CD4-positive, alpha-beta T cell treated with Interleukin-4 for 1 hour (primary cell): ENCODE measurements around the gene LCN2.
"Not testable (repeated sequence)": the region's sequence is repeated elsewhere in the genome, so short reads cannot be mapped to it uniquely, and the experiment has no call there.

ENCODE experiments used
- DNase-seq, 2 donors: peaks; one replicate each; pipeline ENCODE4 v3.0.0-alpha.2; 2020 to 2022

Gene LCN2

DNA sequence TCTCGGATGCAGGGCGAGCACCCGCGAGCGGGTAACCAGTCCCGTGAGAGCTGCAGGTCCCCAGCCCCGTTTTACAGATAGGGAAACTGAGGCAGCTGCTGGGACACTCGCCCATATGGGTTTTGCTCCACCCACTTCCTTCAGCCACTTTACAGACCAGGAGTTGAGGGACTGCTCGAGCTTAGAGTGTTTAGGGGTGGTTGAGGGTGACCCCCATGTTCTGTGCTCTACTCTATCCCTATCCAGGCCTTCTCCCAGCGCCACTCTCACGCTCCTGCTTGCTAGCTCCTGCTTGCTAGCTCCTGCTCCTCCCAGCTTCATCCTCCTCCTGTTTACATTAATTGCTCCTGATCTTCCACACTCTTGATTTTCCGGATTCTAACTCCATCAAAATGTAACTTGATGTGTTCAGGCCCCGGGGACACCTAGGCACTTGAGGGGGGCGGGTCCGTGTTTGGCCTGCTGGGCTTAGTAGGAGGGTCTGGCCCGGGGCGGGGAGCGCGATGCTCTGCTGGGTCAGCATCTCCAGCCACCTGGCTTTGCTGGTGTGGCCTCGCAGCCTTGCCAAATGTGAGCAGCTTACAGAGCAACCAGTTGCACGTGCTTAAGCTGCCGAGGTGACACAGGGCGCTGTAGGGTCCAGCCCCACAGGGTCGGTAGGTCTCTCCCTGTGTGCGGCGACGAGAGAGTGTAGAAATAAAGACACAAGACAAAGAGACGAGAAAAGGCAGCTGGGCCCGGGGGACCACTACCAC lies 20.2 kb upstream of the LCN2 start:
- DNase-seq, result no peak

DNA sequence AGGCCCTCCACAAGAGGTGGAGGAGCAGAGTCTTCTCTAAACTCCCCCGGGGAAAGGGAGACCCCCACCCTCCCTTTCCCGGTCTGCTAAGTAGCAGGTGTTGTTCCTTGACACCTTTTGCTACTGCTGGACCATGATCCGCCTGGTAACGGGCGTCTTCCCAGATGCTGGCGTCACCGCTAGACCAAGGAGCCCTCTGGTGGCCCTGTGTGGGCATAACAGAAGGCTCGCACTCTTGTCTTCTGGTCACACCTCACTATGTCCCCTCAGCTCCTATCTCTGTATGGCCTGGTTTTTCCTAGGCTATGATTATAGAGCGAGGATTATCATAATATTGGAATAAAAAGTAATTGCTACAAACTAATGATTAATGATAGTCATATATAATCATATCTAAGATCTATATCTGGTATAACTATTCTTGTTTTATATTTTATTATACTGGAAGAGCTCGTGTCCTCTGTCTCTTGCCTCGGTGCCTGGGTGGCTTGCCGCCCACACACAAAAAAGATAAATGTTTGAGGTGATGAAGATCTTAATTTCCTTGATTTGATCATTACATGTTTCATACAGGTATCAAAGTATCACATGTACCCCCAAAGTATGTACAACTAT lies 19.2 kb upstream of the LCN2 start:
- peak; percentile 64 to 65 for DNase-seq

DNA sequence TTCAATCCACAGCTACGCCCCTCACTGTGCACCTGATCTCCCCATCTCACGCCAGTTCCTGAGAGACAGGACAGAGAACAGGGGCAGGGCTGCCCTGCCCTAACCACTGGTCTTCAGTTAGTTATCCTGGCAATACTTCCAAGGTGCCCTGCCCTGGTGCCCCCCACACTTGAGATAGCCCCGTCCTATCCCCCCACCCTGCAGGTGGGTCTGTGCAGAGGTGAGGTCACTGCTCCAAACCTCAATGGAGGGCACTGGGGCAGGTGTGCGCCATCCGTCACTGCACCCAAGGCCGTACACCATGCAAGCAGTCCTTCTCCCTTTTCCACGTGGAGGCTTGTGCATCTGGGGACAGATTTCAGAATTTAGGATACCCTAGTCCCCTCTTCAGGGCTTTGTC lies 18.6 kb upstream of the LCN2 start:
- not testable (repeated sequence) for DNase-seq

GRCh38 chr9:128131346-128131745 lies 17.9 kb upstream of the LCN2 start:
- not testable (repeated sequence) for DNase-seq

DNA sequence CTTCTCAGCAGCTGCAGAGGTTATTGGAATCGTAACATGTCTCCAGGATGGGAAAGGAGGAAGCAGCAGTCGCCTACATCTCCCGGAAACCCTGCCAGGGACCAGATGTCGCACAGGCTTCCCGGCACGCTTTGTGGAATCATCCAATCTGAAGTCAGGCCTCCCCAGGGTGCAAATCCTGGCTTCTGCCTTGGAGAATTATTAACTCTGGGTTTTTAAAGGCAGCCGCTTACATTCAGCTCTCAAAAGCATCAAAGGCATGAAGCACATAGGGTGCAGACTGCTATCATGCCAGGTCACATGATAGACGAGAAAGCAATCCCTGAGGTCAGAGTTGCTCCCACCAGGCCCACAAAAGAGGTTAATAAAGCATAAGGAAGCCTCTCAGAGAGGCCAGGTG lies 17.1 kb upstream of the LCN2 start:
- not testable (repeated sequence) for DNase-seq

DNA sequence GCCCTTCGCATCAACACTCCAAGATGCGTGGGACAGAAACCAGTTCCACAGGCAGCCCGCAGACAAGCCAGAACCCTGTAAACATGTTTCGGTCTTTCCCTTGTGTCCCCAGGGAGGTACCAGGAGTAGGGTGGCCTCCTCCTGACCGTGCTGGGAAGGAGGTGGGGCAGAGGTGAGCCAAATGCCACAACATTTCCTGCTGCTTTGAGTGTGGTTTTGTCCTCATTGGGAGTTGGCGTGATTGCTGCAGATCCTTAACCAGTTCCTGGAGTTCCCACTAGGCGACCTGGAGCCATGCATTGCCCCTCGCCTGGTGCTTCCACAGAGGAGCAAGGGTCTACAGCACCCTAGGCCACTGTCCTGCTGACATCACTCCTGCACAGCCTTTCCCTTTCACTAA lies 13.7 kb upstream of the LCN2 start:
- DNase-seq, result not testable (repeated sequence)

DNA sequence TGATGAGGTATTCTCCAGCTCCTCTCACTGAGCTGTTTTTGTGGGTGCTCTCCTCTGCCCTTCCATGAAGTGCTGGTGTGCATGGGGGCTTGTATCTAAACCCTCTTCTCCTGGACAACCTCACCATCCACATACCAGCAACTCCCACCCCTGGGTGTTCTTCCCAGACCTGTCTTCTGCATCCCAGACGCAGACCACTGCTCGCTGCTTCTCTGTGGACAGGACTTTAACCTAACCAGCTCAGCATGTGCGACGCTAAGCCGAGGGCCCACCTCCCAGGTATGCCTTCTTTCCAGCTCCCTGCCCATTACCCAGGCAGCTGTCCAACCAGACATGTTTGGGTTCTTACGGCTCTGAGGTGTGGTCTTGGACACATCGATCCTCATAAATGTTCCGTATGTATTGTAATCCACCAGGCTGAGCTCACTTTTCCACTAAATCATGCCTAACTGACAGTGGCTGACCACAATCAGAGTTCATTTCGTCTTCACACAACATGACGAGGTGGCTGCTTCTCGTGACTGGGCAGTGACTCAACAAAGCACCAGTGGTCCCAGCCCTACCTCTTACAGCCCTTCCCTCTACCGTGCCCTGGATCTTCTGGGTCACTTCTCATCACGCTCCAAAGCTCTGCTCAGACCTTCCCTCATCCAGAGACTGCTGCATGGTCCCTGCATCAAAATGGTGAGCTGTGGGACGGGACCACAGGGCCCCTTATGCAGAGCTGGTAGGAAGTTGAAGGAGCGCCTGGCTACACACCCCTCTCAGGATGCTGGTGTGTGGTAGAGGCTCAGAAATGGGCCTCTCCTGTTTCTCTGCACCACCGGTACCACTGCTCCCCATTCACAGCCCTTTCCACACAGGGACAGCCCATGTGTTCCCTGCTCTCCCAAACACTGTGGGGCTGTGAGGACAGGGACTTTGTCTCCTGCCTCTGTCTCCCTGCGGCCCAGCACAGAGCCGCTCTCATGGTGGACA lies 12.1 kb upstream of the LCN2 start:
- DNase-seq, result no peak

DNA sequence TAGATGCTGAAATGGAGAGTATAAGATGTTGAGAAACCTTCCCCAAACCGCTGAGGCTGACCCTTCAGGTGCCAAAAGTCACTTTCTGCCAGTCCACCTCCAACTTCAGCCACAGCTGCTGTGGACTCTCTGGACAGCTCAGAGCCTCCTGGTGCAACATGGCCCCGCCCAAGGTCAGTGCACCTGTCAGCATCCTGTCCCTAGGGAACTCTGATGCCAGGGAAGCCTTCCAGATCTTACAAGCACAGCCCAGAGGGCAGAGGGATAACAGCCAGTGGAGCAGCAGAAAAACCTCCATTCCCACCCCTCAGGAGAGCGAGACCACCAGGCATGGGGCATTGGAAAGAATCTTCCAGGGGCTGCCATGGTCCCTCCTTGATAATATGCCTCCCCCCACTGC lies 11.3 kb upstream of the LCN2 start:
- no peak for DNase-seq

- DNase-seq, result no peak
Observed at GRCh38 chr9:128139621-128140020, 9.6 kb upstream of the LCN2 start.

GRCh38 chr9:128141604-128142003 lies 7.6 kb upstream of the LCN2 start:
- DNase-seq, result no peak

GRCh38 chr9:128142061-128142460 lies 7.2 kb upstream of the LCN2 start:
- DNase-seq, result no peak

DNA sequence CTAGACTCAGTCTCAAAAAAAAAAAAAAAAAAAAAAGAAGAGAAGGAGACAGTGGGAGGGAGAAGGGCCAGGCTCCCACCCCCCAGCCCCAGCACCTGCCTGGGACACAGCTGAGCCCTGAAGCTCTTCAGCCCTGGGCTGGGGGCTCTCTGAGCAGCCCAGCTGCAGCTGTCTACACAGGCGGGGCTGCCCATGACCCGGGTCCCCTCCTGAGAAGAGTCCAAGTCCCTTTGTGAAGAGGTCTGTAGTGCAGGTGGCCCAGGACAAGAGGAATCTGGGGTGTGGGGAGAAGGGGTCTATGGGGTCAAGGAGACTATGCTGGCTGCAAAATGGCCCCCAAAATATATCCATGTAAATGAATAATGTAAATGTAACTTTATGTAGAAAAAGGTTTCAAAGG lies 6.7 kb upstream of the LCN2 start:
- no peak for DNase-seq

GRCh38 chr9:128143525-128144238 lies 5.6 kb upstream of the LCN2 start:
- DNase-seq, result no peak

DNA sequence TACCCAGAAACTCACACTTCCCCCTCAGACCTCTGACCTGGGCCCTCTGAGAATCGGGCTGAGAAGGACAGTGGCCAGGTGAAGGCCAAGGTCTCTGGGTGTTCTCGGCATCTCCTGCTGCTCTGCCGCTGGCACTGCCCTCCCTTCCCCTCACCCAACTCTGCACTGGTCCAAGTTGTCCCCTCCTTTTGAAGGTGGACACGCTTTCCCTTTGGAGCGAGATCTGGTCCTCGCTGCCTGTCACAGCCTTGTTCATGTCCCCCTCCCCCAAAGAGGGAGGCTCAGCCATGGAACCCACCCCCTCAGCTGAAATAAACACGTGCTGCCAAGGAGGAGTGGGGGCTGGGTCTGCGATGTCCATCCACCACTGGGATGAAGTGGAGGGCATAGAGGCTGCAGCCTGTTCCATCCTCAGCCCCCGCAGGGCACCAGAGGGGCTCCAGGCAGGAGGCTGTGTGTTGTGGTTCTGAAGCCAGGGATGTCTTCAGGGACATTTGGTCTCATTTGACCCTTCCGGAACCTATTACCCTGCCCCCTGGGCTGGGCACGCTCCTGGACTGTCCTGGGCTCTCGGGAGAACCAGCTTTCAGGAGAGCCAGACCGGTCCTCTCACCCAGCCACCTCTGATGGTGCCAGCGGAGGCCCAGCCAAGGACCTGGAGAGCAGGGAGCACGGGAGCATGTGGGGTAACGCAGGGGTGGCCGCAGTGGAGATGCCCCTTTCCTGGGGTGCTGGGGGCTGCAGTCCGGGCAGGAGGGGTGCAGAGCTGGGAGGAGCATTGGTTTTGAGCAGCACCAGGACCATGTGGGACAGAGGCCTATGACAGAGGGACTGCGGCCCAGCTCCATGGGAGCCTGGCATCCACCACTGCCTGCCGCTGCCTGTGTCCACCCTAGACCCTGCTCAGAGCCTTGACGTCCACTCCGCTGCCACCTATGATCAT lies 4.7 kb upstream of the LCN2 start:
- DNase-seq, result no peak

- no peak for DNase-seq
Observed at GRCh38 chr9:128145536-128145935, 3.7 kb upstream of the LCN2 start.

DNA sequence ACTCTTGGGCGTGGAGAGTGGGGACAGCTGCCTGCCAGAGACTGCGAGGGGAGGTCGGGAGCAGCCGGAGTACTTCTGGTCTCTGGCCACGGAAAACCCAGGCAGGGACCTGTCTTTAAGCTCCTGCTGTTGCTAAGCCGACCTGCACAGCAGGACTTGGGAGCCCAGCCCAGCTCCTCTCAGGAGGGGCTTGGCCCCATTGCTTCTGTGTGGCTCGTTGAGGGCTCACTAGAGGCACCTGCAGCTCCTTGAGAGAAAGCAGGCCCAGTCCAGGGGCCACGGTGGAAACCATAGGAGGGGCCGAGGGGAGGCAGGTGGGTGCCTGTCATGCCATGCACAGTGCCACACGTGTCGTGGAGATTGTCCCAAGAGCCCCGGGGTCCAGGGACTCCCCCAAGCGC lies 3.3 kb upstream of the LCN2 start:
- DNase-seq, result no peak

DNA sequence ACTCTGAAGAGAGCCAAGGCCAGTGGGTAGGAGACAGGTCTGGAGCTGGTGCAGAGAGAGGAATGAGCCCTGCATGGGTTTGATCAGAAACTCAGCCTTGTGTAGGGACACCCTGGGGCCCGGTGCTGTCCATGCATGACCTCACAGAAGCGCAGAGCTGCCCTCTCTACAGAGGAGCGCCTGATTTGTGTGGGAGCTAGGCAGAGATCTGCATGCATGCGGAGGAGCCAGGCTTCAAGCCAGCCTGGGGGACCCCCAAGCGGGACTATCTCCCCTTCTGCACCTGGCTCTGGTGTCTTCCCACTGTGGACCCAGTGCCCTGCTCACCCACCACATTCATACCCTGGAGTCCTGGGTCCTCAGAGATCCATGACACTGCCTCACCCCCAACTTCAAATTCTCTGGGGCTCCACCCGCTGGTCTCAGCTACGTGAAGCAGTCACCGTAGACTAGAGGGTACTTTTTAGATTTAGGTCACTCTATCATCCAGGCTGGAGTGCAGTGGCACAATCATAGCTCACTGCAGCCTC lies 2.6 kb upstream of the LCN2 start:
- no peak for DNase-seq

DNA sequence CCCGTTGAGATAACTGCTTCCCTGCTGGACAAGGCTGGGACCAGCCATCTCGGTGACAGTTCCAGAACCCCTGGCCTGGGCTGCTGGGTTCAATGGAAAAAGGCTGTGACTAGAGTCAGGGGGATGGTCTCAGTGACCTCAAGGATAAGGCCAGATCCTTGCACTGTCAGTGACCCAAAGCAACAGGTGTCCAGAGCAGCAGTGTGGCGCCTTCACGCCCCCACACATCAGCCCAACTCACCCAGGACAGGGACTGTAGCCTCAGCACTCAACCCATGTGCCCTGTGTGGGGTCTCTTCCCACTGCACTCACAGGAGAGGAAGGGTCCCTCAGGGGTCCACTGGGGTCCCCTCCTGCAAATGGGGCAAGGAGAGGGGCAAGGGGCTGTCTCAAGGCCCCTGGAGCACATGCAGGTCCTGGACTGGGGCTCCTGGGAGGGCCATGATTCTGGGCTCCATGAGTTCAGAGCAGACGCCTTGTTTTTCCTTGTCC lies 698 bp upstream of the LCN2 start:
- no peak for DNase-seq

DNA sequence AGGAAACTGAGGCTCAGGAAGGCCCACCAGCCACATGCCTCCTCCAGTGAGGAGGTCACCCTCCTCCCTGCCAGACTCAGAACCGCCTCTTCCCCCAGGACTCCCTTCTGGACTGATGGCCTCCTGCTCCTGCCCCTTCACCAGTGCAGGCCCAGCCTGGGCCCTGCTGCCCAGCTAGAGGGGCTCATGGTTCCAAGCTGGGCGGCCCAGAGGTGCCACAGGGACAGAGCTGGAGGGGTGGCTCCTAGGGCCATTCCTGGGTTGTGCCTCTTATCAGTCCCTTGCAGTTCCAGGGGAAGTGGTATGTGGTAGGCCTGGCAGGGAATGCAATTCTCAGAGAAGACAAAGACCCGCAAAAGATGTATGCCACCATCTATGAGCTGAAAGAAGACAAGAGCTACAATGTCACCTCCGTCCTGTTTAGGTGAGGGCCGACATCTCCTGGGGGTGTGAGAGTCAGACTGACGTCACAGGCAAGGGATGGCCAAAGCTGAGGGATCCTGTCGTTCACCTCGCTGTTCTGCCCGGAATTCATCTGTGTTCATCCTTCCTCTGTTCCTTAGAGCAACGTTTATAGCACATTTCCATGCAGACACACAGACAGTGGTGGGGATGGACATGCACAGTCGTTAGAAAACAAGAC lies 819 bp downstream of the LCN2 start:
- no peak for DNase-seq

- no peak for DNase-seq
Observed at GRCh38 chr9:128150594-128151308, 1.5 kb downstream of the LCN2 start.
